SK-N-SH treated with all-trans-retinoic acid at 6 μM for 48 hours (cell line): Measurements from ENCODE around the gene ALKBH5.

Experiments
- ATAC-seq: fragments of 200-7000 bp; cut with Tn5 transposase; 3 replicates; pipeline ENCODE4 v1.9.1; 2020; ENCODE audit warnings: mild to moderate bottlenecking, moderate library complexity
- ARNTL ChIP-seq: fragments of 450-650 bp; formaldehyde crosslinking; IDR thresholded peaks from 2 replicates; pipeline ENCODE4 v1.5.0; 2020; ENCODE audit warnings: low read depth, mild to moderate bottlenecking, moderate library complexity, borderline replicate concordance
- BACH2 ChIP-seq: fragments of 250-450 bp; sonication (Bioruptor Pico); IDR thresholded peaks from 2 replicates; pipeline ENCODE4 v1.9.0; 2021; ENCODE audit warnings: mild to moderate bottlenecking, borderline replicate concordance
- CSDC2 ChIP-seq: fragments of 250-450 bp; sonication (Bioruptor Pico); IDR thresholded peaks from 2 replicates; pipeline ENCODE4 v1.5.0; 2020; ENCODE audit warnings: mild to moderate bottlenecking, moderate library complexity
- ESRRG ChIP-seq: fragments of 250-450 bp; sonication (Bioruptor Pico); IDR thresholded peaks from 2 replicates; pipeline ENCODE4 v1.6.1; 2021; ENCODE audit warnings: mild to moderate bottlenecking
- GLIS3 ChIP-seq: fragments of 250-450 bp; sonication (Bioruptor Pico); IDR thresholded peaks from 2 replicates; pipeline ENCODE4 v1.5.0; 2020; ENCODE audit warnings: mild to moderate bottlenecking, moderate library complexity
- ISL1 ChIP-seq: fragments of 250-450 bp; sonication (Bioruptor Pico); IDR thresholded peaks from 2 replicates; pipeline ENCODE4 v2.1.2; 2022; ENCODE audit warnings: mild to moderate bottlenecking, moderate library complexity
- OSR1 ChIP-seq: fragments of 250-450 bp; sonication (Bioruptor Pico); IDR thresholded peaks from 2 replicates; pipeline ENCODE4 v1.8.0; 2022; ENCODE audit warnings: moderate library complexity, mild to moderate bottlenecking, inconsistent platforms
- PPARA ChIP-seq: fragments of 250-450 bp; sonication (Bioruptor Pico); IDR thresholded peaks from 2 replicates; pipeline ENCODE4 v1.5.0; 2020; ENCODE audit warnings: mild to moderate bottlenecking, borderline replicate concordance
- RARB ChIP-seq: fragments of 250-450 bp; sonication (Bioruptor Pico); IDR thresholded peaks from 2 replicates; pipeline ENCODE4 v1.8.0; 2021; ENCODE audit warnings: mild to moderate bottlenecking, moderate library complexity
- SNAI2 ChIP-seq: fragments of 250-450 bp; sonication (Bioruptor Pico); IDR thresholded peaks from 2 replicates; pipeline ENCODE4 v1.5.0; 2020; ENCODE audit warnings: mild to moderate bottlenecking, moderate library complexity
- TCF4 ChIP-seq: fragments of 250-450 bp; sonication (Bioruptor Pico); IDR thresholded peaks from 2 replicates; pipeline ENCODE4 v1.8.0; 2021; ENCODE audit warnings: mild to moderate bottlenecking, moderate library complexity, borderline replicate concordance
- ZC3H10 ChIP-seq: fragments of 250-450 bp; sonication (Bioruptor Pico); IDR thresholded peaks from 2 replicates; pipeline ENCODE4 v1.5.1; 2021; ENCODE audit warnings: mild to moderate bottlenecking, moderate library complexity
- ZFP3 ChIP-seq: fragments of 250-450 bp; sonication (Bioruptor Pico); IDR thresholded peaks from 2 replicates; pipeline ENCODE4 v1.5.0; 2020; ENCODE audit warnings: mild to moderate bottlenecking, moderate library complexity
- ZFP30 ChIP-seq: fragments of 450-650 bp; formaldehyde crosslinking; IDR thresholded peaks from 2 replicates; pipeline ENCODE4 v1.5.0; 2022; ENCODE audit warnings: mild to moderate bottlenecking, moderate library complexity
- ZNF565 ChIP-seq: fragments of 450-650 bp; formaldehyde crosslinking; conservative IDR thresholded peaks from 2 replicates; pipeline ENCODE4 v1.5.0; 2020; ENCODE audit warnings: low read depth, mild to moderate bottlenecking, moderate library complexity
- ZNF70 ChIP-seq: fragments of 450-650 bp; formaldehyde crosslinking; IDR thresholded peaks from 2 replicates; pipeline ENCODE4 v1.5.0; 2020; ENCODE audit warnings: mild to moderate bottlenecking, moderate library complexity
- ZNF8 ChIP-seq: fragments of 450-650 bp; formaldehyde crosslinking; IDR thresholded peaks from 2 replicates; pipeline ENCODE4 v1.5.0; 2020; ENCODE audit warnings: mild to moderate bottlenecking, moderate library complexity
- TF ChIP-seq, protein P1 (sequence below): fragments of 250-450 bp; sonication (Bioruptor Pico); IDR thresholded peaks from 2 replicates; pipeline ENCODE4 v1.5.0; 2020; ENCODE audit warnings: mild to moderate bottlenecking, moderate library complexity
- TF ChIP-seq, protein P2 (sequence below): fragments of 250-450 bp; sonication (Bioruptor Pico); IDR thresholded peaks from 2 replicates; pipeline ENCODE4 v1.8.0; 2020; ENCODE audit warnings: mild to moderate bottlenecking, moderate library complexity, borderline replicate concordance
- TF ChIP-seq, protein P3 (sequence below): fragments of 250-450 bp; sonication (Bioruptor Pico); IDR thresholded peaks from 2 replicates; pipeline ENCODE4 v1.5.1; 2021; ENCODE audit warnings: mild to moderate bottlenecking, moderate library complexity
- TF ChIP-seq, protein P4 (sequence below): fragments of 250-450 bp; sonication (Bioruptor Pico); IDR thresholded peaks from 2 replicates; pipeline ENCODE4 v1.5.1; 2020; ENCODE audit warnings: low read depth, mild to moderate bottlenecking, moderate library complexity
- TF ChIP-seq, protein P5 (sequence below): fragments of 250-450 bp; sonication (Bioruptor Pico); IDR thresholded peaks from 2 replicates; pipeline ENCODE4 v1.8.0; 2021; ENCODE audit warnings: low read depth, mild to moderate bottlenecking, moderate library complexity, borderline replicate concordance

ALKBH5 gene

DNA sequence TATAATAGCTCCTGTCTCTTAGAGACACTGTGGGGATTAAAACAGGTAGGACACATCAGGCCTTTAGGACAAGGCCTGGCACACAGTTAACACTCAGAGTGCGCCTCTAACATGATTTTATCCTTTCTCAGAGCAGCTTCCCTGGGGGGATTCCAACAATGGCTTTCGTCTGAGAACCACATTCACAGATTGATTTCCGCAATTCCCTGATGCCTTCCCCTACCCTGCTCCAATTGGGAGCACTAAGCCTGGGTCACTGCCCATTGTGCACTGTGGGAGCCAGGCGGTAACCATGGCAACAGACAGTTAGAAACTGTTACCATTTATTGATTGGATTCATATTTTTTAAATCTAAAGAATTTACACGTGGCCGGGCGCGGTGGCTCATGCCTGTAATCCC lies 5.9 kb upstream of the ALKBH5 start:
- no peak for ATAC-seq

DNA sequence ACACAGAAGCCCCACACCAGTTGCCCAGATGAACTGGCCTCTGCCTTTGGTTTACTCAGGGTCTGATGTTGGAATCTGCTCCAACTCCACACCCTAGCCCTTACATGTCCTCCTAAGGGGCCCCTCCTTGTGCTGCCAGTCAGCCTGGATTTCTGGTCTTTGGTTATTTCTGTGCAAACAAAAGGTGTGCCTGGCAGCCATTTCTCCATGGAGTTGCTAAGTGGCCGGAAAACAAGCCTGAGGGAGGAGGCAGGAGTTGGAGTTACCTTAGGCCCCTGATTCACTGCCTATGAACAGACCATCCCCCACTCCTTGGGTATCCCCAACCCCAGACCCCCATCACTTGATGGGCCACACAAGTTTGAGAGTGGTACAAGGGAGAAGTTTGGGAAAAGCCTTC lies 4.4 kb upstream of the ALKBH5 start:
- ATAC-seq: no peak
- no peak for TF ChIP-seq SNAI2 (CRISPR knock-in tag)
- no peak for TF ChIP-seq GLIS3 (CRISPR knock-in tag)
- TF ChIP-seq ZFP30 (CRISPR knock-in tag): no peak

More for the DNA sequence above, 5.9 kb upstream of the ALKBH5 start:
- TF ChIP-seq SNAI2 (CRISPR knock-in tag) (no peak), BACH2 (CRISPR knock-in tag) (no peak), CSDC2 (CRISPR knock-in tag) (no peak), ZNF8 (CRISPR knock-in tag) (no peak), ZFP3 (no peak), ZNF565 (CRISPR knock-in tag) (no peak), PPARA (CRISPR knock-in tag) (no peak), OSR1 (CRISPR knock-in tag) (no peak)
- TF ChIP-seq, protein P1, sequence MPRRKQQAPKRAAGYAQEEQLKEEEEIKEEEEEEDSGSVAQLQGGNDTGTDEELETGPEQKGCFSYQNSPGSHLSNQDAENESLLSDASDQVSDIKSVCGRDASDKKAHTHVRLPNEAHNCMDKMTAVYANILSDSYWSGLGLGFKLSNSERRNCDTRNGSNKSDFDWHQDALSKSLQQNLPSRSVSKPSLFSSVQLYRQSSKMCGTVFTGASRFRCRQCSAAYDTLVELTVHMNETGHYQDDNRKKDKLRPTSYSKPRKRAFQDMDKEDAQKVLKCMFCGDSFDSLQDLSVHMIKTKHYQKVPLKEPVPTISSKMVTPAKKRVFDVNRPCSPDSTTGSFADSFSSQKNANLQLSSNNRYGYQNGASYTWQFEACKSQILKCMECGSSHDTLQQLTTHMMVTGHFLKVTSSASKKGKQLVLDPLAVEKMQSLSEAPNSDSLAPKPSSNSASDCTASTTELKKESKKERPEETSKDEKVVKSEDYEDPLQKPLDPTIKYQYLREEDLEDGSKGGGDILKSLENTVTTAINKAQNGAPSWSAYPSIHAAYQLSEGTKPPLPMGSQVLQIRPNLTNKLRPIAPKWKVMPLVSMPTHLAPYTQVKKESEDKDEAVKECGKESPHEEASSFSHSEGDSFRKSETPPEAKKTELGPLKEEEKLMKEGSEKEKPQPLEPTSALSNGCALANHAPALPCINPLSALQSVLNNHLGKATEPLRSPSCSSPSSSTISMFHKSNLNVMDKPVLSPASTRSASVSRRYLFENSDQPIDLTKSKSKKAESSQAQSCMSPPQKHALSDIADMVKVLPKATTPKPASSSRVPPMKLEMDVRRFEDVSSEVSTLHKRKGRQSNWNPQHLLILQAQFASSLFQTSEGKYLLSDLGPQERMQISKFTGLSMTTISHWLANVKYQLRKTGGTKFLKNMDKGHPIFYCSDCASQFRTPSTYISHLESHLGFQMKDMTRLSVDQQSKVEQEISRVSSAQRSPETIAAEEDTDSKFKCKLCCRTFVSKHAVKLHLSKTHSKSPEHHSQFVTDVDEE (CRISPR knock-in tag): no peak
- TF ChIP-seq, protein P2, sequence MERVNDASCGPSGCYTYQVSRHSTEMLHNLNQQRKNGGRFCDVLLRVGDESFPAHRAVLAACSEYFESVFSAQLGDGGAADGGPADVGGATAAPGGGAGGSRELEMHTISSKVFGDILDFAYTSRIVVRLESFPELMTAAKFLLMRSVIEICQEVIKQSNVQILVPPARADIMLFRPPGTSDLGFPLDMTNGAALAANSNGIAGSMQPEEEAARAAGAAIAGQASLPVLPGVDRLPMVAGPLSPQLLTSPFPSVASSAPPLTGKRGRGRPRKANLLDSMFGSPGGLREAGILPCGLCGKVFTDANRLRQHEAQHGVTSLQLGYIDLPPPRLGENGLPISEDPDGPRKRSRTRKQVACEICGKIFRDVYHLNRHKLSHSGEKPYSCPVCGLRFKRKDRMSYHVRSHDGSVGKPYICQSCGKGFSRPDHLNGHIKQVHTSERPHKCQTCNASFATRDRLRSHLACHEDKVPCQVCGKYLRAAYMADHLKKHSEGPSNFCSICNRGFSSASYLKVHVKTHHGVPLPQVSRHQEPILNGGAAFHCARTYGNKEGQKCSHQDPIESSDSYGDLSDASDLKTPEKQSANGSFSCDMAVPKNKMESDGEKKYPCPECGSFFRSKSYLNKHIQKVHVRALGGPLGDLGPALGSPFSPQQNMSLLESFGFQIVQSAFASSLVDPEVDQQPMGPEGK: no peak
- TF ChIP-seq, protein P3, sequence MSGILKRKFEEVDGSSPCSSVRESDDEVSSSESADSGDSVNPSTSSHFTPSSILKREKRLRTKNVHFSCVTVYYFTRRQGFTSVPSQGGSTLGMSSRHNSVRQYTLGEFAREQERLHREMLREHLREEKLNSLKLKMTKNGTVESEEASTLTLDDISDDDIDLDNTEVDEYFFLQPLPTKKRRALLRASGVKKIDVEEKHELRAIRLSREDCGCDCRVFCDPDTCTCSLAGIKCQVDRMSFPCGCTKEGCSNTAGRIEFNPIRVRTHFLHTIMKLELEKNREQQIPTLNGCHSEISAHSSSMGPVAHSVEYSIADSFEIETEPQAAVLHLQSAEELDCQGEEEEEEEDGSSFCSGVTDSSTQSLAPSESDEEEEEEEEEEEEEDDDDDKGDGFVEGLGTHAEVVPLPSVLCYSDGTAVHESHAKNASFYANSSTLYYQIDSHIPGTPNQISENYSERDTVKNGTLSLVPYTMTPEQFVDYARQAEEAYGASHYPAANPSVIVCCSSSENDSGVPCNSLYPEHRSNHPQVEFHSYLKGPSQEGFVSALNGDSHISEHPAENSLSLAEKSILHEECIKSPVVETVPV (CRISPR knock-in tag): no peak

DNA sequence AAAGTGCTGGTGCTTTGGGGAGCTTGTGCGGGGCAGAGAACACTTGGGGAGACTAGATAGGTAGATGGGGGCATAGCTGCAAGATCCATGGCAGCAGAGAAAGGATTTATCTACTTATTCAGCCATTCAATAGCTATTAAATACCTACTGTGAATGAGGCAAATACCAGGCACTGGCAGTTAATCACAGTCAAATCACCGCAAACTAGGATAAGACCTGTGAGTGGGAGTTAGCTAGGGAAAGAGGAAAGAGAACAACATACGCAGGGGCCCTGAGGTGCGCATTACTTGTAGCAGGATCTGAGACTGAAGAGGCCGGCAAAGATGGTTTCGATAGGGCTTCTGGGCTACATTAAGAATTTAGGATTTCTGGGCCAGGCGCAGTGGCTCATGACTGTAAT lies 3.8 kb upstream of the ALKBH5 start:
- TF ChIP-seq RARB (no peak), BACH2 (CRISPR knock-in tag) (no peak), ZNF565 (CRISPR knock-in tag) (no peak), ISL1 (CRISPR knock-in tag) (no peak), GLIS3 (CRISPR knock-in tag) (no peak)
- ATAC-seq: no peak

DNA sequence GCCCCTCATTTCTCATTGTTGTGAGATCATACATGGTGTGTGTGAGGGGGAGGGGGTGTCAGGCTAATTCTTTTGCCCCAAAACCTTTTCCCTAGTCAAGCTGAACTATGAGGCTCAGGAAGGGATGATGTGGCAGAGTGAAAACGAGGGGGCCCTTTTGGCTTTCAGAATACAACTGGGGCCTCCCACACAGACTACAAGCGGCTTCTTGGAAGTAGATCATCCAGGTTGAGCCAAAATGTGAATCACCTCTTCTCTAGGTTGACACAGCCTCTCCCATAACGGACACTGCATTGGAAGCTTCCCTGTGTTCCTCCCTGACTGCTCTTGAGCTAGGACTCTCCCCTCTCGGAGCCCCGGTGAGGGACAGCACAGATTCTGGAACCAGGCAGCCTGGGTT lies 2.3 kb upstream of the ALKBH5 start:
- TF ChIP-seq, protein P3 (CRISPR knock-in tag): no peak
- TF ChIP-seq CSDC2 (CRISPR knock-in tag) (no peak), TCF4 (CRISPR knock-in tag) (no peak), ESRRG (no peak), SNAI2 (CRISPR knock-in tag) (no peak), ZC3H10 (CRISPR knock-in tag) (no peak), ZNF565 (CRISPR knock-in tag) (no peak), BACH2 (CRISPR knock-in tag) (no peak), ZFP3 (no peak), PPARA (CRISPR knock-in tag) (no peak), ARNTL (CRISPR knock-in tag) (no peak), ZNF70 (CRISPR knock-in tag) (no peak)
- TF ChIP-seq, protein P4, sequence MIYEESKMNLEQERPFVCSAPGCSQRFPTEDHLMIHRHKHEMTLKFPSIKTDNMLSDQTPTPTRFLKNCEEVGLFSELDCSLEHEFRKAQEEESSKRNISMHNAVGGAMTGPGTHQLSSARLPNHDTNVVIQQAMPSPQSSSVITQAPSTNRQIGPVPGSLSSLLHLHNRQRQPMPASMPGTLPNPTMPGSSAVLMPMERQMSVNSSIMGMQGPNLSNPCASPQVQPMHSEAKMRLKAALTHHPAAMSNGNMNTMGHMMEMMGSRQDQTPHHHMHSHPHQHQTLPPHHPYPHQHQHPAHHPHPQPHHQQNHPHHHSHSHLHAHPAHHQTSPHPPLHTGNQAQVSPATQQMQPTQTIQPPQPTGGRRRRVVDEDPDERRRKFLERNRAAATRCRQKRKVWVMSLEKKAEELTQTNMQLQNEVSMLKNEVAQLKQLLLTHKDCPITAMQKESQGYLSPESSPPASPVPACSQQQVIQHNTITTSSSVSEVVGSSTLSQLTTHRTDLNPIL (CRISPR knock-in tag): no peak
- TF ChIP-seq, protein P5, sequence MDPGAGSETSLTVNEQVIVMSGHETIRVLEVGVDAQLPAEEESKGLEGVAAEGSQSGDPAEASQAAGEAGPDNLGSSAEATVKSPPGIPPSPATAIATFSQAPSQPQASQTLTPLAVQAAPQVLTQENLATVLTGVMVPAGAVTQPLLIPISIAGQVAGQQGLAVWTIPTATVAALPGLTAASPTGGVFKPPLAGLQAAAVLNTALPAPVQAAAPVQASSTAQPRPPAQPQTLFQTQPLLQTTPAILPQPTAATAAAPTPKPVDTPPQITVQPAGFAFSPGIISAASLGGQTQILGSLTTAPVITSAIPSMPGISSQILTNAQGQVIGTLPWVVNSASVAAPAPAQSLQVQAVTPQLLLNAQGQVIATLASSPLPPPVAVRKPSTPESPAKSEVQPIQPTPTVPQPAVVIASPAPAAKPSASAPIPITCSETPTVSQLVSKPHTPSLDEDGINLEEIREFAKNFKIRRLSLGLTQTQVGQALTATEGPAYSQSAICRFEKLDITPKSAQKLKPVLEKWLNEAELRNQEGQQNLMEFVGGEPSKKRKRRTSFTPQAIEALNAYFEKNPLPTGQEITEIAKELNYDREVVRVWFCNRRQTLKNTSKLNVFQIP (CRISPR knock-in tag): no peak
- ATAC-seq: no peak
